Activated T-helper 1 cell treated with anti-CD3 and anti-CD28 coated beads, Interleukin-12 subunit alpha, Interleukin-12 subunit beta, Interleukin-2, Interleukin-4 antibody, amounts not matched to agents 30 ng/mL and 10 ng/mL and 1 ng/mL, durations not matched to agents 14 hours and 24 hours and 36 hours (primary cell): ENCODE data around the gene SHISAL2B. TPM values are rescaled to one million over a fixed set of nuclear protein-coding genes. Genes with fewer than 3 reads are reported as not detected.
"Not testable (repeated sequence)": the region's sequence is repeated elsewhere in the genome, so short reads cannot be mapped to it uniquely, and the experiment has no call there.

ENCODE experiments used
- DNase-seq: peaks from one replicate; pipeline ENCODE4 v3.0.0; 2021; ENCODE audit warnings: low spot score
- H3K27ac Mint-ChIP-seq: one replicate; pipeline ENCODE4 v1.8.0; 2021; ENCODE audit warnings: mild to moderate bottlenecking, mixed read lengths
- H3K27me3 Mint-ChIP-seq: one replicate; pipeline ENCODE4 v1.8.0; 2022; ENCODE audit warnings: mild to moderate bottlenecking, moderate library complexity, mixed read lengths; ENCODE audit not compliant: insufficient read depth
- H3K36me3 Mint-ChIP-seq: one replicate; pipeline ENCODE4 v1.8.0; 2021; ENCODE audit warnings: low read depth, mixed read lengths
- H3K4me1 Mint-ChIP-seq: one replicate; pipeline ENCODE4 v1.8.0; 2021; ENCODE audit warnings: low read depth, mixed read lengths
- H3K4me3 Mint-ChIP-seq: one replicate; pipeline ENCODE4 v1.8.0; 2021; ENCODE audit warnings: mild to moderate bottlenecking, moderate library complexity, mixed read lengths
- H3K9me3 Mint-ChIP-seq: one replicate; pipeline ENCODE4 v1.8.0; 2021; ENCODE audit warnings: mixed read lengths
- intact Hi-C: fragments of 100-400 bp; cut with micrococcal nuclease; formaldehyde crosslinking; loops from one replicate; pipeline ENCODE4 v1.15.1; 2024
- total RNA-seq: library from RNA; stranded (reverse); gene quantifications from 2 replicates; pipeline ENCODE4 v1.2.3, GENCODE V29; 2022

SHISAL2B gene
- total RNA-seq, 1 donor from 2014 or later, result not detected

- H3K4me1 Mint-ChIP-seq, H3K9me3 Mint-ChIP-seq, H3K36me3 Mint-ChIP-seq, H3K4me3 Mint-ChIP-seq, intact Hi-C loops, H3K27ac Mint-ChIP-seq, DNase-seq, H3K27me3 Mint-ChIP-seq: not testable (repeated sequence)
Measured at GRCh38 chr5:64714495-64714894, 24.2 kb downstream of the SHISAL2B start.

DNA sequence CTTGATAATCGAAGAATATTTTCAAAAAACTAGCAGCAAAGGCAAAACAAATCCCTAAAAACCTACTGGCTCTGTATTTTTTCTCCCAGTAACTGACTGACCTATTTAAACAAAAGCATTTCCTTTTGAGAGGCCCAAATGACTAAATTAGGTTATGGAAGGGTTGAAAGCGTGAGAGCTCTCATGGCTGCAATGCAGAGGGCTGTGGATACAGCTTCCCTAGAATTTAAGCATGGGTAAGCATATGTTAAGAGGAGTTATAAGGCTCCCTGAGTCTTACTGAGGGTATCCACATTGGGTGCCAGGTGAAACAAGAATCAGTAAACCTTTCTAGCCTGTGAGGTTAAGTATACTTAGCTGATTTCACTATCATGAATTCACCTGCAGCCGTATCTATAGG lies 32.3 kb downstream of the SHISAL2B start:
- Mint-ChIP-seq H3K9me3 (no peaks in the 10 kb centered on the region), H3K4me1 (peaks cover 8% of the 10 kb centered on the region), H3K27me3 (no peaks in the 10 kb centered on the region), H3K27ac (no peak overlapping the region), H3K4me3 (no peak overlapping the region), H3K36me3 (peaks cover 16% of the 10 kb centered on the region)
- intact Hi-C loops, result no loop called here
- DNase-seq, result no peak

GRCh38 chr5:64727150-64727549 lies 36.8 kb downstream of the SHISAL2B start:
- peaks cover 22% of the 10 kb centered on the region for H3K36me3 Mint-ChIP-seq
- H3K9me3 Mint-ChIP-seq, result no peaks in the 10 kb centered on the region
- no peak for DNase-seq
- H3K4me1 Mint-ChIP-seq, result peaks cover 8% of the 10 kb centered on the region
- H3K4me3 Mint-ChIP-seq, result no peak overlapping the region
- no peak overlapping the region for H3K27ac Mint-ChIP-seq
- H3K27me3 Mint-ChIP-seq, result no peaks in the 10 kb centered on the region
- intact Hi-C loops, result no loop called here

DNA sequence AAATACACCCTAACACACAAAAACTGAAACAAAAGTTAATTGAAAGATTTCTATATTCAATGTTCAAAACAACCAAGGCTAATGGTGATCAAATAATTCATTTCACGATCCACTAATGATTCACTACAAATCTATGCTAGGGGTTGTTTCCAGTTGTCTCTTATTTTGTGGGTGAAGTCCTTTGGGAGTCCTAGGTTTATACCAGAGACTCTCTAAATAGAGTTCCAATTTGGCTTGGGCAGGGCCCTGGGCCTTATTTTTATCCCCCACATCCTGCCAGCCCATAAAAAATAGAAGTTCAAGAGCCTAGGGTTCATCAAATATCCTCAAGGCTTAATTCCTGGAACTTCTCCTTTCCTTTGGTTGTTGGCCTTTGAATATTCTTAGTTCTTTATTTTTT lies 52.1 kb downstream of the SHISAL2B start:
- Mint-ChIP-seq H3K9me3 (no peaks in the 10 kb centered on the region), H3K36me3 (peaks cover 13% of the 10 kb centered on the region), H3K27me3 (no peaks in the 10 kb centered on the region), H3K4me1 (peaks cover 7% of the 10 kb centered on the region), H3K27ac (no peak overlapping the region), H3K4me3 (no peak overlapping the region)
- intact Hi-C loops, result no loop called here
- no peak for DNase-seq

DNA sequence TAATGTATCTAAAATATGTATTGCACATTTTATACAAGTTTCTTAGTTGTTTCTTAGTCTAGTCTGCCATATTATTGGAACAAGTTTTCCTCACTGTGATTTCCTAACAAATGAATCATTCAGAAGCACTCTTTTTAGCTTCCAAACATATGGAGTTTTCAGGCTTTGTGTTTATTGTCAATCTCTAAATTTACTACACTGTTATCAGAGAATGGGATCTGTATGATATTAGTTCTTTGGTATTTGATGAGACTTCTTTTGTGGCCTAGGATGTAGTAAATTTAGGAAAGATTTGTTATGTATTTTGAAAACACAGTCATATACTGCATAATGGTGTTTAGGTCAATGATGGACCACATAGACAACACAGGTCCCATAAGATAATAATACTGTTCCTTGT lies 52.5 kb downstream of the SHISAL2B start:
- DNase-seq, result no peak
- Mint-ChIP-seq H3K4me1 (peaks cover 7% of the 10 kb centered on the region), H3K9me3 (no peaks in the 10 kb centered on the region), H3K4me3 (no peak overlapping the region), H3K36me3 (peaks cover 11% of the 10 kb centered on the region), H3K27ac (no peak overlapping the region), H3K27me3 (no peaks in the 10 kb centered on the region)
- intact Hi-C loops, result no loop called here

DNA sequence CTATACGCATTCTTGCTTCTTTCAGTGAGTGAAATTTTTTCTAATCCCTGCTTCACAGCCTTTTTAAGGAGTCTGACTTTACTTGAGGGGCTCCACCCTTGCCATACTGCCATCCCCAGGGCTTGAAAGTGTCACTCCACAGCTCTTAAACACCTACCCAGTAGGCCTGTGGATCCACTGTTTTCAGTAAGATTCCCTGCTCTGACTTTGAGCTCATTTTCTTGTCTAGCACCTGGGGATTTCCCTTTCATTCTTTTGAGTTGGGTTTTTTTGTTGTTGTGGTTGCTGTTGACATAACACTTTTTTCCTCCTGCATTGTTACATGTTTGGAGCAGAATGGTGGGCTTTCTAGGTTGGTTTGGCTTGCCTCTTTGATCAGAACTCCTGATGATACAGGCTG lies 54.6 kb downstream of the SHISAL2B start:
- Mint-ChIP-seq H3K4me3 (no peak overlapping the region), H3K4me1 (peaks cover 7% of the 10 kb centered on the region), H3K9me3 (no peaks in the 10 kb centered on the region), H3K27me3 (no peaks in the 10 kb centered on the region), H3K36me3 (peaks cover 3% of the 10 kb centered on the region), H3K27ac (no peak overlapping the region)
- DNase-seq, result no peak
- intact Hi-C loops, result no loop called here

DNA sequence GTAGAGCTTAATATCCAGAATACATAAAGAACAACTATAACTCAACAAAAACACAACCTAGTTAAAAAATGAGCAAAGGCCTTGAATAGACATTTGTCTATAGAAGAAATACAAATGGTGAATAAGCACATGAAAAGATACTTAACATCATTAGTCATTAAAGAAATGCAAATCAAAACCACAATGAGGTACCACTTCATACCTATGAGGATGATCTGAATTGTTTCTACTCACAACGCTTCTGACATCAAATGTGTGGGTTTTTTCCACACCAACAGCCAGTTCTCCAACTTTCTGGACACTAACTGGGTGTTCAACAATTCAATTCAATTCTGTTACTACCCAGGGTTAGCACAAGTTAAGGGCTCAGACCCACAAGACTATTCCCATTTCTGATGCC lies 56.1 kb downstream of the SHISAL2B start:
- H3K4me3 Mint-ChIP-seq, result no peak overlapping the region
- H3K27me3 Mint-ChIP-seq, result no peaks in the 10 kb centered on the region
- H3K9me3 Mint-ChIP-seq, result no peaks in the 10 kb centered on the region
- intact Hi-C loops, result no loop called here
- peaks cover 7% of the 10 kb centered on the region for H3K4me1 Mint-ChIP-seq
- H3K27ac Mint-ChIP-seq, result no peak overlapping the region
- H3K36me3 Mint-ChIP-seq, result peaks cover 1% of the 10 kb centered on the region
- DNase-seq, result no peak

DNA sequence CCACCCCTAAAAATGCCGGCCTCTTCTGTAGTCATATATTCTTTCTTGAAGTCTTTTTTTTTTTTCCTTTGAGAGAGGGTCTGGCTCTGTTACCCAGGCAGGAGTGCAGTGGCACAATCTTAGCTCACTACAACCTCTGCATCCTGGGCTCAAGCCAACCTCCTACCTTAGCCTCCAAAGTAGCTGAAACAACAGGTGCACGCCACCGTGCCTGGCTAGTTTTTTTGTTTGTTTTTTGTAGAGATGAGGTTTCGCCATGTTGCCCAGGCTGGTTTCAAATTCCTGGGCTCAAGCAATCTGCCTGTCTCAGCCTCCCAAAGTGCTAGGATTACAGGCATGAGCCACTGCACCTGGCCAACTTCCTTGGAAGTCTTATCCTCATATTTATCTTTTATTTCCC lies 59.1 kb downstream of the SHISAL2B start:
- intact Hi-C loops, result no loop called here
- DNase-seq, result no peak
- no peaks in the 10 kb centered on the region for H3K9me3 Mint-ChIP-seq
- H3K27ac Mint-ChIP-seq, result no peak overlapping the region
- H3K36me3 Mint-ChIP-seq, result peaks cover 3% of the 10 kb centered on the region
- peaks cover 7% of the 10 kb centered on the region for H3K4me1 Mint-ChIP-seq
- H3K27me3 Mint-ChIP-seq, result no peaks in the 10 kb centered on the region
- H3K4me3 Mint-ChIP-seq, result no peak overlapping the region

DNA sequence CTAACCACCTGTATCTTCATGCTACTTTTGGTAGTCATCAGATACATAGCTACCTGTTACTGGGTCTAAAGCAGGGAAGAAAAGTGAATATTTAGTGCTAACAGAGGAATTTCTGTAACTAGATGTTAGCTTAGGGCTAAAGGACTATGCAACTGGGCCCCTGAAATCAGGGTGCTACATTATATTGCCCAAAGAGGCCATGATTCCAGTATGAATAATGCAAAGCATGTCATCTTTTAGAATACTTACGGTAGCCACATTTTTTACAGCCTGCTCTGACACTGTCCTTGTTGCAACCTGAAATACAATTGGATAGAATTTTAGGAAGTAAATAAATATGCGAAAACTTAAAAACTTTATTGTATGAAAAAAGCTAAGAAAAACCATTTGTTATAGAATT lies 63.8 kb downstream of the SHISAL2B start:
- Mint-ChIP-seq H3K27me3 (no peaks in the 10 kb centered on the region), H3K36me3 (peaks cover 3% of the 10 kb centered on the region), H3K4me3 (no peak overlapping the region), H3K27ac (no peak overlapping the region), H3K9me3 (no peaks in the 10 kb centered on the region), H3K4me1 (peaks cover 3% of the 10 kb centered on the region)
- no peak for DNase-seq
- intact Hi-C loops, result no loop called here

DNA sequence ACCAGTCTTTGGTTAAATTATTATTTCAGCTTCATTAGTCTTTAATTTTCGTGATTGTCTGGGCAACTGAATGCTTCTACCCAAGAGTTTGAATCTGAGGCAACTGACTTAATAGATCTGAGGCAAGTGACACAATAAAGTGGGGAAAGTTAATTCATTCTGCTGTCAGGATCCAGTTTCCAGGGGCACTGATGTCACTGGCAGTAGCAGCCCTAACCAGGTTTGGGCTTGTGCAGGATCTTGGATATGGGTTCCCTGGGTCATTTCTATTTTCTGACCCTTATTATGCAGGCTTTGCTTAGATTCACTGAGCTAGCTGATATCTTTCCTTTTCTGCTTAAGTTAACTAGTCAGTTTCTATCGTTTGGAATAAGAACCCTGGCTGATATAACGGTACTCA lies 68.6 kb downstream of the SHISAL2B start:
- H3K27me3 Mint-ChIP-seq, result no peaks in the 10 kb centered on the region
- intact Hi-C loops, result loop anchor here (2.0 kb wide), 1 partner anchor 20 kb away; no protein-coding TSS in a partner anchor
- peaks cover 3% of the 10 kb centered on the region for H3K4me1 Mint-ChIP-seq
- no peaks in the 10 kb centered on the region for H3K9me3 Mint-ChIP-seq
- H3K27ac Mint-ChIP-seq, result no peak overlapping the region
- no peak for DNase-seq
- no peaks in the 10 kb centered on the region for H3K36me3 Mint-ChIP-seq
- no peak overlapping the region for H3K4me3 Mint-ChIP-seq

DNA sequence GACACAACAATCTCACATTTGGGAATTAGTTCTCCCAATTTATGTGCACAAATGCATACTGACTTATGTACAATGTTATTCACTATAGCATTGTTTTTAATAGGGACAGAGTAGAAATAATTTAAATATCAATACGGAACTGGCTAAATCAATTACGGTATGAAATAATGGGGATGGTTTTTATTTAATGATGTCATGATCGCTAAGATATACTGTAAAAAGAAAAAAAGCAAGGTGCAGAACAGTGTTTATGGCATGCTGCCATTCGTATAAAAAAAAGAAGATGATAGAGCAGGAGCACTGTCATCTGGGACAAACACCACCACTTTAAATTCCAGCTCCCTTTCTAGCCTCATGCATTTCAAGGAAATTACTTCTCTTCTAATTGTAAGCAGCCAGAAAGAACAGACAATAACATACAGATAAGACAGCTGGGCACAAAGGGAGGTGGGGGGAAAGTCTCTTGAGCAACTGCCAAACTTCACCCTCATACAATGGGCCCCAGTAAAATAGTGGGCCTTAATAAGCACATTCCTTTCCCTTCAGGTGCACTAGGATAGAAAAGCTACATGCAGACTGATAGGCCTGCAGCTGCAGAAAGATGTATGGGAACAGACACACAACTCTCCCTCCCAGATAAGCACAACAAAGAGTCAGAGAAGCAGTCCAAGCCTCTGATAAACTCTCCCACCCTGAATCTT lies 69.8 kb downstream of the SHISAL2B start:
- Mint-ChIP-seq H3K27me3 (no peaks in the 10 kb centered on the region), H3K9me3 (no peaks in the 10 kb centered on the region), H3K4me1 (peaks cover 8% of the 10 kb centered on the region), H3K27ac (no peak overlapping the region), H3K36me3 (peaks cover 5% of the 10 kb centered on the region), H3K4me3 (no peak overlapping the region)
- DNase-seq, result no peak
- intact Hi-C loops, result loop anchor here (2.0 to 10.0 kb wide), 2 partner anchors 21 to 1385 kb away; partner anchors contain the start of gene SREK1

DNA sequence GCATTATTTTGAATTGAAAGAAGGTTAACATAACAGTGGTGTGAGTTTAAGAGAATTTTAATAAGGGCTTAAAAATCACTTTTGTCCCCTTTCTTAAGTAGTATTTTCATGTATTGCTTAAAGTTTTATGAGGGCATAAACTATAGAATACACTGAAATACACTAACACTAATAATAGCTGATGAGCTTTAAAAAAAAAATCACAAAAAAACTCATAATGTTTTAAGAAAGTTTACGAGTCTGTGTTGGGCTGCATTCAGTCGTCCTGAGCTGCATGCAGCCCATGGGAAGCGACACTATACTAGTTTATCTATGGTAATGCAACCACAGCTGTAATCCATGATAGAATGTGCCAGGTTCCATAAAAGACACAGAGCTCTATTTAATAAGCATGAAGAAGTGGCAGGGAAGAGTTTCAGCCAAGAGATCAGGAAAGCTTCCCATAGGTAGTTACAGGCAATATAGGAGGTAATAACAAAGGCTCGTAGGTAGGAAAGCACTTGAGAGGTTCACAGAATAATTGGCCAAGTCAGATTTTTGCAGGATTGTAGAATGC lies 73.7 kb downstream of the SHISAL2B start:
- no peaks in the 10 kb centered on the region for H3K9me3 Mint-ChIP-seq
- no peaks in the 10 kb centered on the region for H3K27me3 Mint-ChIP-seq
- DNase-seq, result no peak
- H3K27ac Mint-ChIP-seq, result no peak overlapping the region
- H3K4me3 Mint-ChIP-seq, result no peak overlapping the region
- peaks cover 14% of the 10 kb centered on the region for H3K36me3 Mint-ChIP-seq
- peaks cover 31% of the 10 kb centered on the region for H3K4me1 Mint-ChIP-seq
- intact Hi-C loops, result loop anchor here (10.0 kb wide), 1 partner anchor 1381 kb away; the partner anchor contains the start of gene SREK1

DNA sequence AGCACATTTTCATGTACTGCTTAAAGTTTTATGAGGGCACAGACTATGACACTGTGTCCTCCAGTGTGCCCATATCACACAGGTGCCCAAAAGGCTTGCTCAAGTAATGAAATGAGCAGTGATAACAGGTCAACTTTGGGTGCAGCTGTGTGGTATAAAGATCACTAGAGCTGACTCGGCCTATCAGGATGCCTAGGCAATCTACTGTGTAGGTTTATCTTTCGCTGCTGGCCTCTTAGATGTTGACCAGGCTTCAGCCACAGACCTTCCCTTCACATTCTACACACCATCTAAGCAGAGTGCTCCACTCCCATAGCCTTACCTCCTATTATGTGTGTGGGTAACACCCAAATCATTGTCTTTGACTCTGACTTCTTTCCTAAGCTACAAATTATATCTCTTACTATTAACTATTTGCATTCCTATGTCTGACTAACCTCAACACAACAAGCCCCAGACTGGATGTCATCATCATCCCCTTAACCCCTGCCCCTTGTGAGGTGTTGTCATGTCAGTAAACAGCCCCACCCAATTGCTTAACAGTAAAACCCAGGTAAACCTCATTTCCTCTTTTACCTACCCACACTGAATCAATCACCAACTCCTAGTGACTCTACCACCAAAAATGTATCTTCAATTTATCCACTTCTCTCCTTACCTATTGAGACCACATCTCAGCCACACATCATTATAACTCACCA lies 75.7 kb downstream of the SHISAL2B start:
- peaks cover 14% of the 10 kb centered on the region for H3K36me3 Mint-ChIP-seq
- intact Hi-C loops, result loop anchor here (5.0 to 10.0 kb wide), 2 partner anchors 1161 to 1379 kb away; partner anchors contain the start of genes ERBIN and SREK1
- H3K4me1 Mint-ChIP-seq, result peaks cover 45% of the 10 kb centered on the region
- peak overlapping the region; percentile 28 for H3K27ac Mint-ChIP-seq
- no peaks in the 10 kb centered on the region for H3K27me3 Mint-ChIP-seq
- no peak for DNase-seq
- H3K9me3 Mint-ChIP-seq, result no peaks in the 10 kb centered on the region
- peak overlapping the region; percentile 31 for H3K4me3 Mint-ChIP-seq
